Panc1 (cell line): Measurements from ENCODE around the gene MB21D2.

Source experiments
- POLR2AphosphoS5 ChIP-seq: IDR thresholded peaks from 2 replicates; pipeline ENCODE4 v1.6.1; 2012; ENCODE audit warnings: mild to moderate bottlenecking, low read depth, low read length, moderate library complexity
- TF ChIP-seq, protein P1 (sequence below): fragments of 450-650 bp; IDR thresholded peaks from 2 replicates; pipeline ENCODE4 v1.5.1; 2017; ENCODE audit warnings: mild to moderate bottlenecking
- TF ChIP-seq, protein P2 (sequence below), 2 experiments: IDR thresholded peaks; 2 replicates each; pipeline ENCODE4 v1.6.1; 2011 to 2012; ENCODE audit warnings: low read depth in 2 of 2, control low read depth in 1 of 2, low read length in 1 of 2, mild to moderate bottlenecking in 1 of 2, moderate library complexity in 1 of 2; ENCODE audit not compliant: insufficient read depth in 1 of 2

DNA sequence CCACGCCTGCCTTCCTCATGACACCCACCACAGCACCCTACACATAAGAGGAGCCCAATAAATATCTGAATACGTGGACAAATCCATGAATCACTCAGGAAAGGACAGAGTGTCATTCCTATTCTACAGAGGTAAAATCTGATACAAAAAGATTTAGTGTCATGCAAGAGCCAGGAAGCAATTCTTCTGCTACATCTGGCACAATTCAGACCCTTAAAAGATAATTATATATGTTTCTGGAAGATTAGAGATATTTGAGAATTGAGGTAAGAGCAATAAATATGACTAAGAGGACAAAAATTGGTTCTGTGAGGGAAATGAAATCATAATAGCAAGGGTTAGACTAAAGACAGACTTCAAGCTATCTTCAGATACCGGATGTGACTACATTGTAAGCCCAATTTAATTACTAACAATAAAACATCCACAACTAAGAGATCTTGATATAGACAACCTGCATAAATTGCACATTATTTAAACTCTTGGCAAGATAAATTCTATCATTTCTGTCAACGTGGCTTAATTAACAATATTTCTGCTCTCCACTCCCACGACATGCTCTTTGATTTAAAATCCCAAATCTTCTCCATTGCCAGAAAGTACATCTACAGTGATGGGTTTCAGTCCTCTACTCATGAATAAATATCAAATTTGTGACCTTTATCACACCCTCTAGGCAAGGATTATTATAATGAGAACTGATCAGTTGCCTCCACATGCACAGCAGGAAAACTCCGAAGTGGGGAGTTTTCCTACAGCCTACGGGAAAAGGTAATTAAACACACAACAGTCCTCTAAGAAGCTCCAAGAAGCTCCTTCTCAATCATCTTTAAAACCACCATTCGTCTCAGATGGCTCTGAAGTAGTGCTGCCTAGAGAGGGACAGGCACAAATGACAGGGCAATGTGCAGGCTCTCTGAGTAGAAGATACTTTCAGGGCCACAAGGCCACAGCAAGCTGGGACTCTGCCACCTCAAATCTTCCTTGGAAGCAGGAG is 32.6 kb downstream of the MB21D2 start:
- TF ChIP-seq, protein P1, sequence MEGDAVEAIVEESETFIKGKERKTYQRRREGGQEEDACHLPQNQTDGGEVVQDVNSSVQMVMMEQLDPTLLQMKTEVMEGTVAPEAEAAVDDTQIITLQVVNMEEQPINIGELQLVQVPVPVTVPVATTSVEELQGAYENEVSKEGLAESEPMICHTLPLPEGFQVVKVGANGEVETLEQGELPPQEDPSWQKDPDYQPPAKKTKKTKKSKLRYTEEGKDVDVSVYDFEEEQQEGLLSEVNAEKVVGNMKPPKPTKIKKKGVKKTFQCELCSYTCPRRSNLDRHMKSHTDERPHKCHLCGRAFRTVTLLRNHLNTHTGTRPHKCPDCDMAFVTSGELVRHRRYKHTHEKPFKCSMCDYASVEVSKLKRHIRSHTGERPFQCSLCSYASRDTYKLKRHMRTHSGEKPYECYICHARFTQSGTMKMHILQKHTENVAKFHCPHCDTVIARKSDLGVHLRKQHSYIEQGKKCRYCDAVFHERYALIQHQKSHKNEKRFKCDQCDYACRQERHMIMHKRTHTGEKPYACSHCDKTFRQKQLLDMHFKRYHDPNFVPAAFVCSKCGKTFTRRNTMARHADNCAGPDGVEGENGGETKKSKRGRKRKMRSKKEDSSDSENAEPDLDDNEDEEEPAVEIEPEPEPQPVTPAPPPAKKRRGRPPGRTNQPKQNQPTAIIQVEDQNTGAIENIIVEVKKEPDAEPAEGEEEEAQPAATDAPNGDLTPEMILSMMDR: no peak
- no peak for TF ChIP-seq POLR2AphosphoS5
- TF ChIP-seq, protein P2, sequence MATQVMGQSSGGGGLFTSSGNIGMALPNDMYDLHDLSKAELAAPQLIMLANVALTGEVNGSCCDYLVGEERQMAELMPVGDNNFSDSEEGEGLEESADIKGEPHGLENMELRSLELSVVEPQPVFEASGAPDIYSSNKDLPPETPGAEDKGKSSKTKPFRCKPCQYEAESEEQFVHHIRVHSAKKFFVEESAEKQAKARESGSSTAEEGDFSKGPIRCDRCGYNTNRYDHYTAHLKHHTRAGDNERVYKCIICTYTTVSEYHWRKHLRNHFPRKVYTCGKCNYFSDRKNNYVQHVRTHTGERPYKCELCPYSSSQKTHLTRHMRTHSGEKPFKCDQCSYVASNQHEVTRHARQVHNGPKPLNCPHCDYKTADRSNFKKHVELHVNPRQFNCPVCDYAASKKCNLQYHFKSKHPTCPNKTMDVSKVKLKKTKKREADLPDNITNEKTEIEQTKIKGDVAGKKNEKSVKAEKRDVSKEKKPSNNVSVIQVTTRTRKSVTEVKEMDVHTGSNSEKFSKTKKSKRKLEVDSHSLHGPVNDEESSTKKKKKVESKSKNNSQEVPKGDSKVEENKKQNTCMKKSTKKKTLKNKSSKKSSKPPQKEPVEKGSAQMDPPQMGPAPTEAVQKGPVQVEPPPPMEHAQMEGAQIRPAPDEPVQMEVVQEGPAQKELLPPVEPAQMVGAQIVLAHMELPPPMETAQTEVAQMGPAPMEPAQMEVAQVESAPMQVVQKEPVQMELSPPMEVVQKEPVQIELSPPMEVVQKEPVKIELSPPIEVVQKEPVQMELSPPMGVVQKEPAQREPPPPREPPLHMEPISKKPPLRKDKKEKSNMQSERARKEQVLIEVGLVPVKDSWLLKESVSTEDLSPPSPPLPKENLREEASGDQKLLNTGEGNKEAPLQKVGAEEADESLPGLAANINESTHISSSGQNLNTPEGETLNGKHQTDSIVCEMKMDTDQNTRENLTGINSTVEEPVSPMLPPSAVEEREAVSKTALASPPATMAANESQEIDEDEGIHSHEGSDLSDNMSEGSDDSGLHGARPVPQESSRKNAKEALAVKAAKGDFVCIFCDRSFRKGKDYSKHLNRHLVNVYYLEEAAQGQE (IDR thresholded peaks at IDR 0.05; ENCODE audit: insufficient read depth in 1 of 2, low read depth in 2 of 2, low read length in 1 of 2): no peak
